Colonic mucosa (tissue), 4 donors: ENCODE measurements around the gene SRGN. TPM values are rescaled to one million over a fixed set of nuclear protein-coding genes. Genes with fewer than 3 reads are reported as not detected.

Source experiments
- DNase-seq: peaks from one replicate; pipeline ENCODE4 v3.0.0-alpha.2; 2020
- H3K27ac ChIP-seq: fragments of 200-600 bp; one replicate; pipeline ENCODE4 v1.8.0; 2021
- H3K27me3 ChIP-seq: fragments of 200-600 bp; one replicate; pipeline ENCODE4 v1.8.0; 2021
- H3K36me3 ChIP-seq: fragments of 200-600 bp; one replicate; pipeline ENCODE4 v1.8.0; 2021
- H3K4me1 ChIP-seq: fragments of 200-600 bp; one replicate; pipeline ENCODE4 v1.8.0; 2021; ENCODE audit warnings: mild to moderate bottlenecking
- H3K4me3 ChIP-seq: fragments of 200-600 bp; one replicate; pipeline ENCODE4 v1.8.0; 2021
- H3K9ac ChIP-seq, 2 donors: one replicate each; pipeline ENCODE4 v1.7.0; 2013; ENCODE audit warnings: control low read depth in 2 of 2, low read depth in 2 of 2, low read length in 2 of 2
- H3K9me3 ChIP-seq: fragments of 200-600 bp; one replicate; pipeline ENCODE4 v1.8.0; 2021
- CTCF ChIP-seq: fragments of 200-600 bp; IDR thresholded peaks from one replicate; pipeline ENCODE4 v1.8.0; 2022; ENCODE audit warnings: antibody characterized with exemption, mild to moderate bottlenecking
- intact Hi-C: fragments of 100-400 bp; cut with DNase I; formaldehyde crosslinking; loops from one replicate; pipeline ENCODE4 v1.14.1; 2022
- total RNA-seq, 2 donors: library from RNA; stranded (reverse); fragmentation: NEBNext Ultra II Directional in 1 of 2; extraction: Animal tissue kit (Norgen Biotek cat#: 25700) in 1 of 2; gene quantifications; one replicate each; pipeline ENCODE4 v1.2.1, GENCODE V29; 2021
- donor health status: healthy.
- donor health status: DM: no; HTN: no; CAD: no.
- donor health status: DM: no; HTN: no; CAD: no.

SRGN gene
- total RNA-seq, 2 donors from 2014 or later: 14.3 to 57.8 TPM

- Histone ChIP-seq H3K9me3 (no peaks in the 10 kb centered on the region), H3K4me1 (no peaks in the 10 kb centered on the region), H3K4me3 (no peak overlapping the region), H3K36me3 (no peaks in the 10 kb centered on the region), H3K27me3 (no peaks in the 10 kb centered on the region), H3K27ac (no peak overlapping the region), H3K9ac (no peak overlapping the region)
- DNase-seq: no peak
- intact Hi-C loops: no loop called here
- no peak for TF ChIP-seq CTCF
Observed at GRCh38 chr10:69074532-69074931, 13.4 kb upstream of the SRGN start.

- intact Hi-C loops: no loop called here
- DNase-seq: no peak
Observed at GRCh38 chr10:69075431-69075830, 12.5 kb upstream of the SRGN start.

GRCh38 chr10:69078311-69078710 lies 9.6 kb upstream of the SRGN start:
- Histone ChIP-seq H3K4me3 (no peak overlapping the region), H3K9me3 (no peaks in the 10 kb centered on the region), H3K27ac (no peak overlapping the region), H3K27me3 (no peaks in the 10 kb centered on the region), H3K4me1 (no peaks in the 10 kb centered on the region), H3K9ac (no peak overlapping the region), H3K36me3 (no peaks in the 10 kb centered on the region)
- DNase-seq: no peak
- intact Hi-C loops: no loop called here
- TF ChIP-seq CTCF: no peak

More at GRCh38 chr10:69075431-69075830, 12.5 kb upstream of the SRGN start:
- H3K36me3 ChIP-seq: no peaks in the 10 kb centered on the region
- no peak overlapping the region for H3K4me3 ChIP-seq
- no peaks in the 10 kb centered on the region for H3K27me3 ChIP-seq
- no peak overlapping the region for H3K27ac ChIP-seq
- no peak for TF ChIP-seq CTCF
- H3K9me3 ChIP-seq: no peaks in the 10 kb centered on the region
- H3K4me1 ChIP-seq: no peaks in the 10 kb centered on the region
- no peak overlapping the region for H3K9ac ChIP-seq

- intact Hi-C loops: no loop called here
- Histone ChIP-seq H3K9ac (no peak overlapping the region), H3K36me3 (no peaks in the 10 kb centered on the region), H3K27ac (no peak overlapping the region), H3K4me1 (no peaks in the 10 kb centered on the region), H3K4me3 (no peak overlapping the region), H3K9me3 (no peaks in the 10 kb centered on the region), H3K27me3 (no peaks in the 10 kb centered on the region)
- no peak for TF ChIP-seq CTCF
- no peak for DNase-seq
Observed at GRCh38 chr10:69080226-69080625, 7.7 kb upstream of the SRGN start.

GRCh38 chr10:69086001-69086509 lies 1.8 kb upstream of the SRGN start:
- no peak overlapping the region for H3K4me3 ChIP-seq
- DNase-seq: no peak
- no peak overlapping the region for H3K9ac ChIP-seq
- no peaks in the 10 kb centered on the region for H3K9me3 ChIP-seq
- H3K4me1 ChIP-seq: no peaks in the 10 kb centered on the region
- intact Hi-C loops: no loop called here
- H3K36me3 ChIP-seq: no peaks in the 10 kb centered on the region
- no peak overlapping the region for H3K27ac ChIP-seq
- H3K27me3 ChIP-seq: no peaks in the 10 kb centered on the region
- no peak for TF ChIP-seq CTCF

- no peak for TF ChIP-seq CTCF
- Histone ChIP-seq H3K36me3 (no peaks in the 10 kb centered on the region), H3K9me3 (no peaks in the 10 kb centered on the region), H3K4me1 (no peaks in the 10 kb centered on the region), H3K27me3 (no peaks in the 10 kb centered on the region), H3K4me3 (peak overlapping the region; percentile 34), H3K9ac (peak overlapping the region; percentile 52 to 79), H3K27ac (peak overlapping the region; percentile 81)
- no peak for DNase-seq
- intact Hi-C loops: no loop called here
Observed at GRCh38 chr10:69088471-69088769, 517 bp downstream of the SRGN start.
